Measurements from ENCODE around the gene MARCHF2.

DNA sequence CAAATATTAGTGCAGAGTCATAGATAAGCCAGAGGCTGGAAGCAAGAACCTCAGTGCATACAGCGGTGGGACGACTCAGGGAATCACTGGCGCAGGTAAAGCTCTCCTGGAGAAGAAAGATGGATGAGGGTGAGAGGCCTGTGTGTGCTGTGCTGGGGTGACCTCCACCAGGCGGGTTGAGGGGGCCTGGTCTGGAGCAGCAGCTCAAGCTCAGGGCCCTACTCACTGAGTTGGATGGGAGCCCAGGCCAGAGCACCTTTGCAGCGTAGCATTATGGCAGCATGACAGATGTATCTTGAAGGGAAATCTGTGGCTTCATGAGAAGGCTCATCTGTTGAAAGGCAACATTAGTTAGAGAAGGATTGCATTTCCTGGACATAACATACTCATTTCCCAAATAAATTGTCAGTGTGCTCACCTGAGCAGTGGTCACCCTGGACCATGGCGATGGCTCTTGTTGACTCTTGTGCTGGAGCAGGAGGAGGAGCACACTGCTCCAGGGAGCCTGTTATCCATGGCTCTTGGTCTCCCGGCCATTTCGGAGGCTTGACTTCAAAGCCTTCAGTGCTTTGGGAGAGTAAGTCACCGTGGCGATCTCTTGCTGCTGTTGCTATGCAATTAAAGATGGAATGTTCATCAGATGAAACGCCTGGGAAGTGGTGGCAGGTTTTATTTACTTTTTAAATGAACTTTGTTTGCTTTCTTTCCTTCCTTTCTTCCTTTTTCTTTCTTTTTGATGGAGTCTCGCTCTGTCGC is 56.7 kb downstream of the MARCHF2 start:
- TF ChIP-seq, protein P1, sequence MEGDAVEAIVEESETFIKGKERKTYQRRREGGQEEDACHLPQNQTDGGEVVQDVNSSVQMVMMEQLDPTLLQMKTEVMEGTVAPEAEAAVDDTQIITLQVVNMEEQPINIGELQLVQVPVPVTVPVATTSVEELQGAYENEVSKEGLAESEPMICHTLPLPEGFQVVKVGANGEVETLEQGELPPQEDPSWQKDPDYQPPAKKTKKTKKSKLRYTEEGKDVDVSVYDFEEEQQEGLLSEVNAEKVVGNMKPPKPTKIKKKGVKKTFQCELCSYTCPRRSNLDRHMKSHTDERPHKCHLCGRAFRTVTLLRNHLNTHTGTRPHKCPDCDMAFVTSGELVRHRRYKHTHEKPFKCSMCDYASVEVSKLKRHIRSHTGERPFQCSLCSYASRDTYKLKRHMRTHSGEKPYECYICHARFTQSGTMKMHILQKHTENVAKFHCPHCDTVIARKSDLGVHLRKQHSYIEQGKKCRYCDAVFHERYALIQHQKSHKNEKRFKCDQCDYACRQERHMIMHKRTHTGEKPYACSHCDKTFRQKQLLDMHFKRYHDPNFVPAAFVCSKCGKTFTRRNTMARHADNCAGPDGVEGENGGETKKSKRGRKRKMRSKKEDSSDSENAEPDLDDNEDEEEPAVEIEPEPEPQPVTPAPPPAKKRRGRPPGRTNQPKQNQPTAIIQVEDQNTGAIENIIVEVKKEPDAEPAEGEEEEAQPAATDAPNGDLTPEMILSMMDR (IDR thresholded peaks at IDR 0.05), result no peak
- no peak for TF ChIP-seq ZFX (IDR thresholded peaks at IDR 0.05; ENCODE audit: borderline replicate concordance)
